Smooth muscle cell (in vitro differentiated cells): ENCODE results near the gene MED29. TPM values are rescaled to one million over a fixed set of nuclear protein-coding genes. Genes with fewer than 3 reads are reported as not detected.

Experiments used
- DNase-seq: peaks from one replicate; lab custom pipeline; 2025; ENCODE audit not compliant: unreplicated experiment; lab: John Stamatoyannopoulos, UW
- H2AFZ ChIP-seq: fragments of 200-600 bp; sonication (generic); 2 replicates; pipeline ENCODE4 v1.6.0; 2016; ENCODE audit warnings: antibody characterized with exemption, low read depth, mild to moderate bottlenecking
- H3F3A ChIP-seq: fragments of 200-600 bp; sonication (generic); 2 replicates; pipeline ENCODE4 v1.6.0; 2017; ENCODE audit warnings: antibody characterized with exemption, low read depth
- H3K27ac ChIP-seq: fragments of 200-600 bp; sonication (generic); 2 replicates; pipeline ENCODE4 v1.5.1; 2016; ENCODE audit warnings: low read depth, mild to moderate bottlenecking
- H3K27me3 ChIP-seq: fragments of 200-600 bp; sonication (generic); 2 replicates; pipeline ENCODE4 v1.6.1; 2016; ENCODE audit warnings: low read depth, mild to moderate bottlenecking
- H3K36me3 ChIP-seq: fragments of 200-600 bp; sonication (generic); 2 replicates; pipeline ENCODE4 v1.5.1; 2016; ENCODE audit warnings: low read depth
- H3K4me1 ChIP-seq: fragments of 200-600 bp; sonication (generic); 2 replicates; pipeline ENCODE4 v1.5.1; 2016; ENCODE audit warnings: low read depth
- H3K4me2 ChIP-seq: fragments of 200-600 bp; sonication (generic); 2 replicates; pipeline ENCODE4 v1.6.0; 2016; ENCODE audit warnings: mild to moderate bottlenecking
- H3K4me3 ChIP-seq: fragments of 200-600 bp; sonication (generic); 2 replicates; pipeline ENCODE4 v1.5.1; 2016; ENCODE audit warnings: mild to moderate bottlenecking
- H3K79me2 ChIP-seq: fragments of 200-600 bp; sonication (generic); 2 replicates; pipeline ENCODE4 v1.6.0; 2016; ENCODE audit warnings: low read depth, mild to moderate bottlenecking
- H3K9ac ChIP-seq: fragments of 200-600 bp; sonication (generic); 2 replicates; pipeline ENCODE4 v1.6.0; 2016; ENCODE audit warnings: low read depth
- H3K9me3 ChIP-seq: fragments of 200-600 bp; sonication (generic); replicated peaks from 2 replicates; pipeline ENCODE4 v1.5.1; 2016; ENCODE audit warnings: low read depth
- H4K20me1 ChIP-seq: fragments of 200-600 bp; sonication (generic); 2 replicates; pipeline ENCODE4 v1.6.0; 2016; ENCODE audit warnings: low read depth
- CTCF ChIP-seq: fragments of 200-600 bp; sonication (generic); IDR thresholded peaks from 2 replicates; pipeline ENCODE4 v1.5.1; 2017; ENCODE audit warnings: borderline replicate concordance, mild to moderate bottlenecking, antibody characterized with exemption; ENCODE audit not compliant: insufficient read depth, poor library complexity, severe bottlenecking
- WGBS: methylation state at CpG from one replicate; pipeline ENCODE4 v1.1.7; 2016; ENCODE audit warnings: low lambda C conversion rate; 5-methylcytosine and 5-hydroxymethylcytosine counted together
- polyA plus RNA-seq: library from polyadenylated mRNA; unstranded; fragments of >200 nt; fragmentation: Nextera tagmentation; extraction: Ambion mirVana; gene quantifications from 2 replicates; pipeline ENCODE4 v1.2.1, GENCODE V29; 2016
- total RNA-seq: library from RNA; depleted of rRNA; stranded (reverse); fragments of >200 nt; gene quantifications from 2 replicates; pipeline ENCODE4 v1.2.3, GENCODE V29; 2014

Gene MED29
- total and polyA plus RNA-seq, 2 experiments from 2014 or later = 23.0 to 37.7 TPM

DNA sequence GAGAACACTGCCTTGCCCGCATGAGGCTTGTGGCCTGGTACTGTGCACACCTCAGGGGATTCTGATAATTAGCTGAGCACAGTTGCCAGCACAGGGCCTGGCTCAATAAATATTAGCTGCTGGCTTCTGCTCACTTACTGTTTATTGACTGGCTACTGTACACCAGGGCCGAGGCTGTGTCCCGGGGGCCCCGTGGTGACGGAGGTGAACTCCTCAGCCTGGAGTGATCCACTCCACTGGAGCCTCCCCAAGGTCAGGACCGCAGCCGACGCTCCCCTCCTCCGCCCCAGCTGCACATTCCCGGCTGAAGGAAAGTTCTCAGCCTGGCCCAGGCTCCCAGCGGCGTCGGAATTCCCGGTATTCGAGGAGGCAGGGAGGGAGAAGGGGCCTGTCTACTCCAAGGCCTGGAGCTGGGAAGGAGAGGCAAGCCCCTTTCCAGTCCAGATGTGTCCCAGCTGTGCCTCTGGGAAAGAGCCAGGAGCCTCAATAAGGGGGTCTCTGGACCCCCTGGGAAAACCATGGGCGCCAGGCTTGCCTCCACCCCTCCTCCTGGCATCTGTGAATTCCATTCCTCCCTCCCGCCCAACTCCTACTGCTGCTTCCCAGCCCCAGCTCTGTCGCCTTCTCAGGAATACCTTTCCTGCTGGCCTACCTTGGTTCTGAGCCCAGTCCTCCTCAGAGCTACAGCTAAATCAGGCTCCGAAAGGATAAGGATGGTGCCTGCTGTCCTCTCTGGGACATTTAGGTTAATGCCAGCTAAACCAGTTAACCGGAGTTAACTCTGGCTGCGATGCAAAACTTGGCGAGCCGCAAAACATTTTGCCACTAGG is 37.3 kb downstream of the MED29 start:
- H2AFZ ChIP-seq = no peak overlapping the region
- DNase-seq = peak; percentile 26
- H3K27ac ChIP-seq = peak overlapping the region; percentile 85
- H3K79me2 ChIP-seq = peaks cover 10% of the 10 kb centered on the region
- TF ChIP-seq CTCF = no peak
- H3F3A ChIP-seq = peaks cover 47% of the 10 kb centered on the region
- peak overlapping the region; percentile 73 for H3K4me2 ChIP-seq
- peaks cover 3% of the 10 kb centered on the region for H4K20me1 ChIP-seq
- 23% methylated on average over 22 of the region's 23 CpGs for WGBS
- H3K4me1 ChIP-seq = peaks cover 12% of the 10 kb centered on the region
- H3K9ac ChIP-seq = peak overlapping the region; percentile 21
- H3K4me3 ChIP-seq = no peak overlapping the region
- H3K27me3 ChIP-seq = no peaks in the 10 kb centered on the region
- no peaks in the 10 kb centered on the region for H3K9me3 ChIP-seq
- peaks cover 5% of the 10 kb centered on the region for H3K36me3 ChIP-seq

GRCh38 chr19:39430675-39431593 is 39.8 kb downstream of the MED29 start:
- no peak for DNase-seq
- Histone ChIP-seq H4K20me1 (peaks cover 24% of the 10 kb centered on the region), H3K27me3 (no peaks in the 10 kb centered on the region), H3K36me3 (peaks cover 15% of the 10 kb centered on the region), H3F3A (peaks cover 58% of the 10 kb centered on the region), H2AFZ (no peak overlapping the region), H3K27ac (peak overlapping the region; percentile 91), H3K9ac (peak overlapping the region; percentile 81), H3K9me3 (no peaks in the 10 kb centered on the region), H3K79me2 (peaks cover 32% of the 10 kb centered on the region), H3K4me1 (peaks cover 25% of the 10 kb centered on the region), H3K4me3 (no peak overlapping the region), H3K4me2 (no peak overlapping the region)
- no peak for TF ChIP-seq CTCF
- WGBS = 48% methylated on average over 25 of the region's 25 CpGs

DNA sequence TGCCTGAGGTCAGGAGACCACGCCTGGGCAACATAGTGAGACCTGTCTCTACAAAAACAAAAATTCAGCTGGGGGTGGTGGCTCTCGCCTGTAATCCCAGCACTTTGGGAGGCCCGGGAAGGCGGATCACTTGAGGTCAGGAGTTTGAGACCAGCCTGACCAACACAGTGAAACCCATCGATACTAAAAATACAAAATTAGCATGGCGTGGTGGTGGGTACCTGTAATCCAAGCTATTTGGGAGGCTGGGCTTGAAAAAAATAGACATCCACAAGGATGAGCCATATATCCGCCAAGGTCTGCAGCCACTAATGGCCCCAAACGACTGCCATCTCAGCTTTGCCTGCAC is 41.5 kb downstream of the MED29 start:
- Histone ChIP-seq H4K20me1 (peaks cover 24% of the 10 kb centered on the region), H3K27ac (peak overlapping the region; percentile 91), H3K9ac (no peak overlapping the region), H3K4me2 (no peak overlapping the region), H2AFZ (no peak overlapping the region), H3K9me3 (no peaks in the 10 kb centered on the region), H3K4me3 (no peak overlapping the region), H3K4me1 (peaks cover 31% of the 10 kb centered on the region), H3K27me3 (no peaks in the 10 kb centered on the region), H3F3A (peaks cover 47% of the 10 kb centered on the region), H3K36me3 (peaks cover 15% of the 10 kb centered on the region), H3K79me2 (peaks cover 32% of the 10 kb centered on the region)
- no peak for DNase-seq
- 96% methylated on average over 8 of the region's 8 CpGs for WGBS
- TF ChIP-seq CTCF = no peak
